HCT116 (cell line): ENCODE data around the gene CHD2. TPM values are rescaled to one million over a fixed set of nuclear protein-coding genes. Genes with fewer than 3 reads are reported as not detected.

Experiments
- ATAC-seq: fragments of 200-7000 bp; cut with Tn5 transposase; 2 replicates; pipeline ENCODE4 v1.9.1; 2020; ENCODE audit warnings: mild to moderate bottlenecking, moderate library complexity
- BruUV-seq: library from RNA; stranded (reverse); fragments of 400-500 nt; replicated peaks from 2 replicates; lab custom pipeline; 2021; lab: Mats Ljungman, UMichigan
- CTCF ChIA-PET: fragments of 300-600 bp; sonication (Branson Sonifier 250); formaldehyde crosslinking; loops from one replicate; lab custom pipeline; 2021; ENCODE audit warnings: antibody characterized with exemption; lab: Charles Lee
- POLR2A ChIA-PET: fragments of 300-600, 350-600 bp; sonication (Branson Sonifier 250); formaldehyde crosslinking; loops from one replicate; lab custom pipeline; 2021; ENCODE audit warnings: antibody characterized with exemption; lab: Charles Lee
- RAD21 ChIA-PET, 2 experiments: fragments of 300-600 bp; sonication (Branson Sonifier 250); formaldehyde crosslinking; loops; one replicate each; lab custom pipeline; 2023; ENCODE audit warnings: low total read pairs in 2 of 2; ENCODE audit not compliant: uncharacterized antibody in 2 of 2, unreplicated experiment in 2 of 2, low non-redundant PET in 1 of 2; lab: Charles Lee
- DNase-seq: peaks from one replicate; pipeline ENCODE4 v3.0.0-alpha.2; 2010; ENCODE audit warnings: low read depth, low spot score
- H2AFZ ChIP-seq: fragments of 200-600 bp; shearing (Covaris generic), sonication (generic); 2 replicates; pipeline ENCODE4 v1.6.1; 2017; ENCODE audit warnings: low read depth, mixed run types, mixed read lengths, antibody characterized with exemption, low read length; ENCODE audit not compliant: poor library complexity, severe bottlenecking
- H3K27ac ChIP-seq: 2 replicates; pipeline ENCODE4 v1.5.1; 2012; ENCODE audit warnings: low read depth, low read length
- H3K27me3 ChIP-seq: fragments of 200-600 bp; sonication (generic); 2 replicates; pipeline ENCODE4 v1.6.1; 2016; ENCODE audit warnings: mixed run types, low read length, mixed read lengths; ENCODE audit not compliant: insufficient read depth
- H3K36me3 ChIP-seq, 2 experiments: fragments of 200-500 bp in 1 of 2; fragments of 200-600 bp in 1 of 2; sonication (Bioruptor generic) in 1 of 2; sonication (generic) in 1 of 2; 2 replicates each; pipeline versions ENCODE4 v1.5.1 to v1.6.1; 2014 to 2016; ENCODE audit warnings: low read length in 2 of 2, inconsistent platforms in 1 of 2, mixed read lengths in 1 of 2, mixed run types in 1 of 2; ENCODE audit not compliant: insufficient read depth in 2 of 2, control insufficient read depth in 1 of 2
- H3K4me1 ChIP-seq, 2 experiments: fragments of 200-600 bp in 1 of 2; sonication (generic) in 1 of 2; 2 replicates each; pipeline versions ENCODE4 v1.5.1 to v1.6.1; 2012 to 2017; ENCODE audit warnings: low read length in 2 of 2, inconsistent platforms in 1 of 2, mild to moderate bottlenecking in 1 of 2, mixed read lengths in 1 of 2, mixed run types in 1 of 2, moderate library complexity in 1 of 2; ENCODE audit not compliant: insufficient read depth in 2 of 2, control insufficient read depth in 1 of 2
- H3K4me2 ChIP-seq: fragments of 200-600 bp; sonication (generic); 2 replicates; pipeline ENCODE4 v1.6.1; 2017; ENCODE audit warnings: mixed run types, low read length, mixed read lengths
- H3K4me3 ChIP-seq, 2 experiments: fragments of 200-600 bp in 1 of 2; sonication (generic) in 1 of 2; replicated peaks in 1 of 2; 2 replicates each; pipeline ENCODE4 v1.5.1; 2011 to 2016; ENCODE audit warnings: low read length in 2 of 2, control low read depth in 1 of 2, low read depth in 1 of 2, mild to moderate bottlenecking in 1 of 2, mixed read lengths in 1 of 2, mixed run types in 1 of 2
- H3K79me2 ChIP-seq: fragments of 200-600 bp; sonication (generic); 2 replicates; pipeline ENCODE4 v1.6.1; 2017; ENCODE audit warnings: mild to moderate bottlenecking, mixed run types, low read length, moderate library complexity, mixed read lengths; ENCODE audit not compliant: insufficient read depth
- H3K9ac ChIP-seq: fragments of 200-600 bp; sonication (generic); 2 replicates; pipeline ENCODE4 v1.6.1; 2016; ENCODE audit warnings: low read length, mixed read lengths
- H3K9me2 ChIP-seq: fragments of 200-600 bp; sonication (generic), shearing (Covaris generic); 2 replicates; pipeline ENCODE4 v1.6.1; 2017; ENCODE audit warnings: mixed run types, mild to moderate bottlenecking, moderate library complexity; ENCODE audit not compliant: insufficient read depth
- H3K9me3 ChIP-seq, 2 experiments: fragments of 200-500 bp in 1 of 2; fragments of 200-600 bp in 1 of 2; sonication (Bioruptor generic) in 1 of 2; sonication (generic) in 1 of 2; 2 replicates each; pipeline ENCODE4 v1.6.1; 2014 to 2017; ENCODE audit warnings: low read length in 2 of 2, mixed read lengths in 2 of 2, inconsistent platforms in 1 of 2, low read depth in 1 of 2, mild to moderate bottlenecking in 1 of 2, mixed run types in 1 of 2, moderate library complexity in 1 of 2; ENCODE audit not compliant: control insufficient read depth in 1 of 2, insufficient read depth in 1 of 2
- H4K20me1 ChIP-seq: fragments of 200-600 bp; sonication (generic), shearing (Covaris generic); 2 replicates; pipeline ENCODE4 v1.6.1; 2017; ENCODE audit warnings: mixed run types, mild to moderate bottlenecking, moderate library complexity; ENCODE audit not compliant: insufficient read depth
- EGR1 ChIP-seq: IDR thresholded peaks from 2 replicates; pipeline ENCODE4 v1.6.1; 2012; ENCODE audit warnings: low read depth
- ELF1 ChIP-seq: IDR thresholded peaks from 2 replicates; pipeline ENCODE4 v1.6.1; 2012; ENCODE audit warnings: low read depth, borderline replicate concordance
- EZH2 ChIP-seq: fragments of 200-600 bp; sonication (generic); IDR thresholded peaks from 2 replicates; pipeline ENCODE4 v1.6.1; 2017; ENCODE audit warnings: antibody characterized with exemption, mixed run types
- FOSL1 ChIP-seq: IDR thresholded peaks from 2 replicates; pipeline ENCODE4 v1.6.1; 2012; ENCODE audit warnings: low read depth
- POLR2A ChIP-seq: IDR thresholded peaks from 2 replicates; pipeline ENCODE4 v1.7.0; 2011; ENCODE audit warnings: borderline replicate concordance; ENCODE audit not compliant: insufficient read depth, insufficient read length; ENCODE audit errors: extremely low read depth
- POLR2AphosphoS5 ChIP-seq: IDR thresholded peaks from 2 replicates; pipeline ENCODE4 v1.6.1; 2011; ENCODE audit warnings: mild to moderate bottlenecking, low read depth, low read length, moderate library complexity
- RAD21 ChIP-seq: IDR thresholded peaks from 2 replicates; pipeline ENCODE4 v1.6.1; 2012; ENCODE audit warnings: low read depth, mild to moderate bottlenecking
- SIN3A ChIP-seq: IDR thresholded peaks from 2 replicates; pipeline ENCODE4 v1.6.1; 2012; ENCODE audit warnings: low read depth
- SRF ChIP-seq: IDR thresholded peaks from 2 replicates; pipeline ENCODE4 v1.6.1; 2012; ENCODE audit warnings: low read depth
- TCF7L2 ChIP-seq: IDR thresholded peaks from 2 replicates; pipeline ENCODE4 v1.7.0; 2011; ENCODE audit warnings: borderline replicate concordance, inconsistent platforms; ENCODE audit not compliant: insufficient read depth, insufficient read length; ENCODE audit errors: extremely low read depth
- YY1 ChIP-seq: IDR thresholded peaks from 2 replicates; pipeline ENCODE4 v1.6.1; 2011; ENCODE audit warnings: low read length, low read depth, moderate library complexity, mild to moderate bottlenecking; ENCODE audit not compliant: insufficient replicate concordance; ENCODE audit errors: extremely low read depth
- ZNF274 ChIP-seq: fragments of 200-500 bp; sonication (Bioruptor generic); IDR thresholded peaks from 2 replicates; pipeline ENCODE4 v1.6.1; 2014; ENCODE audit warnings: mild to moderate bottlenecking, low read depth, low read length, inconsistent platforms
- intact Hi-C: fragments of 100-400 bp; cut with micrococcal nuclease; formaldehyde crosslinking; loops from 2 replicates; pipeline ENCODE4 v1.10.0; 2022
- total RNA-seq: library from RNA; stranded (reverse); gene quantifications from one replicate; pipeline ENCODE4 v1.2.1, GENCODE V29; 2021; ENCODE audit not compliant: unreplicated experiment
- TF ChIP-seq, protein P1 (sequence below): IDR thresholded peaks from 2 replicates; pipeline ENCODE4 v1.6.1; 2012
- TF ChIP-seq, protein P2 (sequence below): IDR thresholded peaks from 2 replicates; pipeline ENCODE4 v1.6.1; 2012
- TF ChIP-seq, protein P3 (sequence below): IDR thresholded peaks from 2 replicates; pipeline ENCODE4 v1.6.1; 2011; ENCODE audit warnings: mild to moderate bottlenecking, low read length, moderate library complexity; ENCODE audit not compliant: insufficient replicate concordance; ENCODE audit errors: extremely low read depth
- TF ChIP-seq, protein P4 (sequence below), 3 experiments: fragments of 200-600 bp in 1 of 3; sonication (generic) in 1 of 3; IDR thresholded peaks in 2 of 3; conservative IDR thresholded peaks in 1 of 3; 2 replicates each; pipeline ENCODE4 v1.5.1; 2012 to 2017; ENCODE audit warnings: low read depth in 2 of 3, low read length in 2 of 3, antibody characterized with exemption in 1 of 3, borderline replicate concordance in 1 of 3, control low read depth in 1 of 3, mild to moderate bottlenecking in 1 of 3, mixed read lengths in 1 of 3, mixed run types in 1 of 3, moderate library complexity in 1 of 3; ENCODE audit not compliant: insufficient read depth in 1 of 3

CHD2 gene
- total RNA-seq, 1 experiment from 2014 or later: 116 TPM

DNA sequence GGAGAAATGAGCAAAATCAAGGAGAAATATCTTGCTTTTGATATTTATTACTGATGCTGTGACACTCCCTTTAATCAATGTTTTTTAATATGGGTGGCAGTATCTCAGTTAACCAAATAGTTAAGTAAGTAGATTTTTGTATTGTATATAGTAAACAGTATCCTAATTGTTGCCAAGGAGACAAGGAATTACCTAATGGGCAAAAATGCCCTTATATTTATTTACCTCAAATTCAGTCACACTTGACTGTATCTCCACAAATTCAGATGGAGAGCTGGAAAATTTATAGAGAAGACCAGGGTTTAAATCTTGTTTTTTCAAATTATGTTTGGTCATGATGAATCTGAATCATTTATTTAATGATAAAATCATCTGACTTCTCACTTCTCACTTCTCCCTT, 3.6 kb upstream of the CHD2 start:
- no peak overlapping the region for H3K4me3 ChIP-seq
- no peak overlapping the region for H3K4me2 ChIP-seq
- intact Hi-C loops: no loop called here
- peaks cover 37 to 50% of the 10 kb centered on the region in 2 experiments for H3K36me3 ChIP-seq
- RAD21 ChIA-PET: no interaction called here
- BruUV-seq: no TSS peak
- TF ChIP-seq SIN3A (no peak), ZNF274 (no peak), EGR1 (no peak), YY1 (no peak), FOSL1 (no peak), ELF1 (no peak), POLR2AphosphoS5 (no peak), POLR2A (no peak), TCF7L2 (no peak), SRF (no peak), RAD21 (no peak), EZH2 (no peak)
- TF ChIP-seq, protein P1, sequence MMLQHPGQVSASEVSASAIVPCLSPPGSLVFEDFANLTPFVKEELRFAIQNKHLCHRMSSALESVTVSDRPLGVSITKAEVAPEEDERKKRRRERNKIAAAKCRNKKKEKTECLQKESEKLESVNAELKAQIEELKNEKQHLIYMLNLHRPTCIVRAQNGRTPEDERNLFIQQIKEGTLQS: no peak
- TF ChIP-seq, protein P2, sequence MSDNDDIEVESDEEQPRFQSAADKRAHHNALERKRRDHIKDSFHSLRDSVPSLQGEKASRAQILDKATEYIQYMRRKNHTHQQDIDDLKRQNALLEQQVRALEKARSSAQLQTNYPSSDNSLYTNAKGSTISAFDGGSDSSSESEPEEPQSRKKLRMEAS: no peak
- TF ChIP-seq, protein P3, sequence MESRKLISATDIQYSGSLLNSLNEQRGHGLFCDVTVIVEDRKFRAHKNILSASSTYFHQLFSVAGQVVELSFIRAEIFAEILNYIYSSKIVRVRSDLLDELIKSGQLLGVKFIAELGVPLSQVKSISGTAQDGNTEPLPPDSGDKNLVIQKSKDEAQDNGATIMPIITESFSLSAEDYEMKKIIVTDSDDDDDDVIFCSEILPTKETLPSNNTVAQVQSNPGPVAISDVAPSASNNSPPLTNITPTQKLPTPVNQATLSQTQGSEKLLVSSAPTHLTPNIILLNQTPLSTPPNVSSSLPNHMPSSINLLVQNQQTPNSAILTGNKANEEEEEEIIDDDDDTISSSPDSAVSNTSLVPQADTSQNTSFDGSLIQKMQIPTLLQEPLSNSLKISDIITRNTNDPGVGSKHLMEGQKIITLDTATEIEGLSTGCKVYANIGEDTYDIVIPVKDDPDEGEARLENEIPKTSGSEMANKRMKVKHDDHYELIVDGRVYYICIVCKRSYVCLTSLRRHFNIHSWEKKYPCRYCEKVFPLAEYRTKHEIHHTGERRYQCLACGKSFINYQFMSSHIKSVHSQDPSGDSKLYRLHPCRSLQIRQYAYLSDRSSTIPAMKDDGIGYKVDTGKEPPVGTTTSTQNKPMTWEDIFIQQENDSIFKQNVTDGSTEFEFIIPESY: no peak
- TF ChIP-seq, protein P4, sequence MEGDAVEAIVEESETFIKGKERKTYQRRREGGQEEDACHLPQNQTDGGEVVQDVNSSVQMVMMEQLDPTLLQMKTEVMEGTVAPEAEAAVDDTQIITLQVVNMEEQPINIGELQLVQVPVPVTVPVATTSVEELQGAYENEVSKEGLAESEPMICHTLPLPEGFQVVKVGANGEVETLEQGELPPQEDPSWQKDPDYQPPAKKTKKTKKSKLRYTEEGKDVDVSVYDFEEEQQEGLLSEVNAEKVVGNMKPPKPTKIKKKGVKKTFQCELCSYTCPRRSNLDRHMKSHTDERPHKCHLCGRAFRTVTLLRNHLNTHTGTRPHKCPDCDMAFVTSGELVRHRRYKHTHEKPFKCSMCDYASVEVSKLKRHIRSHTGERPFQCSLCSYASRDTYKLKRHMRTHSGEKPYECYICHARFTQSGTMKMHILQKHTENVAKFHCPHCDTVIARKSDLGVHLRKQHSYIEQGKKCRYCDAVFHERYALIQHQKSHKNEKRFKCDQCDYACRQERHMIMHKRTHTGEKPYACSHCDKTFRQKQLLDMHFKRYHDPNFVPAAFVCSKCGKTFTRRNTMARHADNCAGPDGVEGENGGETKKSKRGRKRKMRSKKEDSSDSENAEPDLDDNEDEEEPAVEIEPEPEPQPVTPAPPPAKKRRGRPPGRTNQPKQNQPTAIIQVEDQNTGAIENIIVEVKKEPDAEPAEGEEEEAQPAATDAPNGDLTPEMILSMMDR (IDR thresholded peaks at IDR 0.05 in 2 of 3, conservative IDR thresholded peaks at IDR 0.05 in 1 of 3; ENCODE audit: borderline replicate concordance in 1 of 3, insufficient read depth in 1 of 3, low read depth in 2 of 3, low read length in 2 of 3): no peak
- ATAC-seq: no peak
- POLR2A ChIA-PET: interaction anchor here (2.5 kb wide), 1 partner anchor 14 kb away, joined by 8 read pairs; no protein-coding TSS in a partner anchor
- peaks cover 95% of the 10 kb centered on the region for H3K79me2 ChIP-seq
- peaks cover 6 to 20% of the 10 kb centered on the region in 2 experiments; a peak in 3 of 4 replicates for H3K4me1 ChIP-seq
- DNase-seq: no peak
- no peak overlapping the region for H3K9ac ChIP-seq
- H3K27ac ChIP-seq: no peak overlapping the region
- H4K20me1 ChIP-seq: peaks cover 6% of the 10 kb centered on the region; the same call in 1 of the 2 replicates
- H3K9me2 ChIP-seq: 0 out of 2 replicates have a peak, but pooled peaks cover 4% of the 10 kb centered on the region
- no peak overlapping the region for H2AFZ ChIP-seq
- no peaks in the 10 kb centered on the region for H3K9me3 ChIP-seq
- CTCF ChIA-PET: no interaction called here
- no peaks in the 10 kb centered on the region for H3K27me3 ChIP-seq
